K562 (cell line): ENCODE results near the gene MARS1. TPM values are rescaled to one million over a fixed set of nuclear protein-coding genes. Genes with fewer than 3 reads are reported as not detected.

ENCODE experiments used
- AFF4 ChIP-seq: sonication (generic); formaldehyde crosslinking; IDR thresholded peaks from 2 replicates; pipeline ENCODE4 v1.8.0; 2023; ENCODE audit warnings: mild to moderate bottlenecking, missing genetic modification reagents
- ATF1 ChIP-seq, 2 experiments: fragments of 450-650 bp in 1 of 2; IDR thresholded peaks; 2 replicates each; pipeline ENCODE4 v1.6.1; 2016; ENCODE audit warnings: missing compliant biosample characterization in 1 of 2, missing genetic modification characterization in 1 of 2
- CBX3 ChIP-seq, 2 experiments: IDR thresholded peaks; 1 replicate in 1 of 2; 2 replicates in 1 of 2; pipeline ENCODE4 v1.6.1; 2012; ENCODE audit warnings: inconsistent platforms in 2 of 2, low read length in 2 of 2, borderline replicate concordance in 1 of 2, control low read depth in 1 of 2
- CEBPG ChIP-seq, 3 experiments: fragments of 200-800 bp in 1 of 3; sonication (Bioruptor generic) in 1 of 3; sonication (generic) in 1 of 3; formaldehyde crosslinking in 1 of 3; IDR thresholded peaks in 2 of 3; conservative IDR thresholded peaks in 1 of 3; 2 replicates each; pipeline versions ENCODE4 v1.6.1 to v1.8.0; 2016 to 2022; ENCODE audit warnings: missing compliant biosample characterization in 2 of 3, missing genetic modification characterization in 2 of 3, mild to moderate bottlenecking in 1 of 3, missing genetic modification reagents in 1 of 3
- CTBP1 ChIP-seq: fragments of 450-650 bp; IDR thresholded peaks from 2 replicates; pipeline ENCODE4 v1.6.1; 2016; ENCODE audit warnings: borderline replicate concordance
- DIDO1 ChIP-seq: fragments of 450-650 bp; IDR thresholded peaks from 2 replicates; pipeline ENCODE4 v1.6.1; 2016; ENCODE audit warnings: low read depth, missing biosample characterization, missing genetic modification characterization
- ELF2 ChIP-seq: fragments of 250-450 bp; sonication (Bioruptor Pico); IDR thresholded peaks from 2 replicates; pipeline ENCODE4 v1.5.0; 2021; ENCODE audit warnings: mild to moderate bottlenecking
- EP300 ChIP-seq: IDR thresholded peaks from 2 replicates; pipeline ENCODE4 v1.6.1; 2012; ENCODE audit warnings: low read length, improper control_type of control experiment
- GABPA ChIP-seq: fragments of 200-800 bp; sonication (Bioruptor generic); conservative IDR thresholded peaks from 2 replicates; pipeline ENCODE4 v1.6.1; 2016; ENCODE audit warnings: low read depth, missing genetic modification characterization, missing compliant biosample characterization
- HCFC1 ChIP-seq: IDR thresholded peaks from 2 replicates; pipeline ENCODE4 v1.6.1; 2012; ENCODE audit warnings: low read depth, low read length, improper control_type of control experiment
- MAFK ChIP-seq: IDR thresholded peaks from 2 replicates; pipeline ENCODE4 v1.6.1; 2011; ENCODE audit warnings: low read length, improper control_type of control experiment
- MLLT1 ChIP-seq, 2 experiments: fragments of 450-650 bp; IDR thresholded peaks; 2 replicates each; pipeline ENCODE4 v1.6.1; 2016
- MTA3 ChIP-seq: fragments of 450-650 bp; formaldehyde crosslinking; IDR thresholded peaks from 2 replicates; pipeline ENCODE4 v1.6.1; 2017; ENCODE audit warnings: mild to moderate bottlenecking, borderline replicate concordance
- POLR2G ChIP-seq: fragments of 200-400 bp; formaldehyde crosslinking; IDR thresholded peaks from 2 replicates; pipeline ENCODE4 v1.6.1; 2017; ENCODE audit warnings: low read depth, mild to moderate bottlenecking, antibody characterized with exemption, low read length, moderate library complexity
- SAP30 ChIP-seq: fragments of 200-600 bp; sonication (generic); IDR thresholded peaks from 2 replicates; pipeline ENCODE4 v1.6.1; 2012; ENCODE audit warnings: borderline replicate concordance, low read depth, mild to moderate bottlenecking, moderate library complexity, low read length, control low read depth, inconsistent platforms; ENCODE audit not compliant: insufficient read depth, poor library complexity, severe bottlenecking
- TCF3 ChIP-seq: sonication (generic); formaldehyde crosslinking; IDR thresholded peaks from 2 replicates; pipeline ENCODE4 v1.4.0; 2020; ENCODE audit warnings: mild to moderate bottlenecking, missing genetic modification reagents
- ZNF165 ChIP-seq: fragments of 250-450 bp; sonication (Bioruptor Pico); IDR thresholded peaks from 2 replicates; pipeline ENCODE4 v1.4.0; 2020; ENCODE audit warnings: borderline replicate concordance
- ZNF175 ChIP-seq: fragments of 200-800 bp; sonication (Bioruptor generic); IDR thresholded peaks from 2 replicates; pipeline ENCODE4 v1.6.1; 2016; ENCODE audit warnings: low read depth, mild to moderate bottlenecking, missing genetic modification characterization, missing compliant biosample characterization
- ZNF212 ChIP-seq: fragments of 450-650 bp; formaldehyde crosslinking; IDR thresholded peaks from 2 replicates; pipeline ENCODE4 v1.4.0; 2020; ENCODE audit warnings: mild to moderate bottlenecking
- ZNF217 ChIP-seq: sonication (generic); formaldehyde crosslinking; IDR thresholded peaks from 2 replicates; pipeline ENCODE4 v1.8.0; 2022; ENCODE audit warnings: mild to moderate bottlenecking, missing genetic modification reagents
- ZNF511 ChIP-seq: sonication (generic); formaldehyde crosslinking; IDR thresholded peaks from 2 replicates; pipeline ENCODE4 v1.8.0; 2022; ENCODE audit warnings: mild to moderate bottlenecking, missing genetic modification reagents
- polyA plus RNA-seq, 8 experiments: library from polyadenylated mRNA; depleted of rRNA in 4 of 8; stranded (reverse) in 5 of 8; unstranded in 3 of 8; fragments of >200 nt; fragmentation: Nextera tagmentation in 2 of 8; fragmentation: Illumina TruSeq in 1 of 8; extraction: Ambion mirVana in 2 of 8; extraction: Trizol in 1 of 8; gene quantifications; 2 replicates each; pipeline versions ENCODE4 v1.2.1 to v1.2.3, GENCODE V29; 2011 to 2014; ENCODE audit warnings: inconsistent platforms in 1 of 8, missing spikeins in 1 of 8
- total RNA-seq, 7 experiments: library from RNA; depleted of rRNA in 6 of 7; stranded (reverse); fragments of >200 nt in 6 of 7; fragmentation: Illumina TruSeq in 2 of 7; extraction: Trizol in 2 of 7; gene quantifications; 2 replicates each; pipeline versions ENCODE4 v1.2.1 to v1.2.3, GENCODE V29; 2011 to 2021; ENCODE audit warnings: low replicate concordance in 1 of 7

MARS1 gene
- total and polyA plus RNA-seq, 9 of the 15 experiments (the other 6 are each of a cell fraction or from before 2014, with no cell fraction given) = 117 to 382 (median 220) TPM

- TF ChIP-seq AFF4 (peak; percentile 69; the same call in 1 of the 2 replicates), TCF3 (no peak), ATF1 (CRISPR knock-in tag; IDR thresholded peaks at IDR 0.05) (no peak), ATF1 (tag; IDR thresholded peaks at IDR 0.05) (peak; percentile 79), ELF2 (CRISPR knock-in tag) (0 out of 2 replicates have a peak, but pooled peaks have one; percentile 44), MTA3 (0 out of 2 replicates have a peak, but pooled peaks have one; percentile 41), EP300 (peak; percentile 53), POLR2G (peak; percentile 99), SAP30 (peak; percentile 84), ZNF175 (CRISPR knock-in tag) (peak; percentile 77; the same call in 1 of the 2 replicates), ZNF165 (CRISPR knock-in tag) (no peak), HCFC1 (peak; percentile 97), ZNF217 (CRISPR knock-in tag) (no peak), GABPA (tag) (peak; percentile 97), MLLT1 (IDR thresholded peaks at IDR 0.05) (peak in 1 of 2 experiments; percentile 80; a peak in 2 of 4 replicates), CTBP1 (0 out of 2 replicates have a peak, but pooled peaks have one; percentile 31), ZNF212 (CRISPR knock-in tag) (no peak), DIDO1 (tag) (peak; percentile 57; the same call in 1 of the 2 replicates), ZNF511 (CRISPR knock-in tag) (peak; percentile 73; the same call in 1 of the 2 replicates), CBX3 (IDR thresholded peaks at IDR 0.05; ENCODE audit: borderline replicate concordance in 1 of 2, low read length in 2 of 2) (peak in 1 of 2 experiments; percentile 81; a peak in 2 of 3 replicates), MAFK (0 out of 2 replicates have a peak, but pooled peaks have one; percentile 4), CEBPG (CRISPR knock-in tag; IDR thresholded peaks at IDR 0.05) (peak; percentile 99), CEBPG (tag; conservative IDR thresholded peaks at IDR 0.05 in 1 of 2, IDR thresholded peaks at IDR 0.05 in 1 of 2) (peak; percentile 95 to 97)
These were observed at the start of gene MARS1 (continued) for GRCh38 chr12:57487597-57488401.
